ENCODE measurements around the gene ZBED1. TPM values are rescaled to one million over a fixed set of nuclear protein-coding genes. Genes with fewer than 3 reads are reported as not detected.
"Not testable (repeated sequence)": the region's sequence is repeated elsewhere in the genome, so short reads cannot be mapped to it uniquely, and the experiment has no call there.

Gene ZBED1
- total RNA-seq, 1 donor from 2014 or later: 75.3 TPM

DNA sequence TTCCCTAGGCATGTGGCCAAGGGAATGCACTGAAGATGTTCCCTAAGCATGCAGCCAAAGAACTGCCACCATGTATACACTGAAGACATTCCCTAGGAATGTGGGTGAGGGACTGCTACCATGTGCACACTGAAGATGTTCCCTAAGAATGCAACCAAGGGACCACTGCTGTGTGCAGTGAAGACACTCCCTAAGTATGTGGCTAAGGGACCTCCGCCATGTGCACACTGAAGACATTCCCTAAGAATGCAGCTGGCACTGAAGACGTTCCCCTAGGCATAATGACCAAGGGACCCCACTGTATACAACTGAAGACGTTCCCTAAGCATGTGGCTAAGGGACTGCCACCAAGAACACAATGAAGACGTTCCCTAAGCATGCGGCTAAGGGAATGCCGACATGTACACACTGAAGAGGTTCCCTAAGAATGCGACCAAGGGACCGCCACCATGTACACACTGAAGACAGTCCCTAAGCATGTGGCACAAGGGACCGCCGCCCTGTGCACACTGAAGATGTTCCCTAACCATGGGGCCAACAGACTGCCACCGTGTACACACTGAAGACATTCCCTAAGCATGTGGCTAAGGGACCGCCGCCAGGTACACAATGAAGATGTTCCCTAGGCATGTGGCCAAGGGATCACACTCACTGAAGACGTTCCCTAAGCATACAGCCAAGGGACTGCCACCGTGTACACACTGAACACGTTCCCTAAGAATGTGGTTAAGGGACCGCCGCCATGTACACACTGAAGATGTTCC lies 25.6 kb downstream of the ZBED1 start:
- DNase-seq (ENCODE audit: low read depth): no peak

DNA sequence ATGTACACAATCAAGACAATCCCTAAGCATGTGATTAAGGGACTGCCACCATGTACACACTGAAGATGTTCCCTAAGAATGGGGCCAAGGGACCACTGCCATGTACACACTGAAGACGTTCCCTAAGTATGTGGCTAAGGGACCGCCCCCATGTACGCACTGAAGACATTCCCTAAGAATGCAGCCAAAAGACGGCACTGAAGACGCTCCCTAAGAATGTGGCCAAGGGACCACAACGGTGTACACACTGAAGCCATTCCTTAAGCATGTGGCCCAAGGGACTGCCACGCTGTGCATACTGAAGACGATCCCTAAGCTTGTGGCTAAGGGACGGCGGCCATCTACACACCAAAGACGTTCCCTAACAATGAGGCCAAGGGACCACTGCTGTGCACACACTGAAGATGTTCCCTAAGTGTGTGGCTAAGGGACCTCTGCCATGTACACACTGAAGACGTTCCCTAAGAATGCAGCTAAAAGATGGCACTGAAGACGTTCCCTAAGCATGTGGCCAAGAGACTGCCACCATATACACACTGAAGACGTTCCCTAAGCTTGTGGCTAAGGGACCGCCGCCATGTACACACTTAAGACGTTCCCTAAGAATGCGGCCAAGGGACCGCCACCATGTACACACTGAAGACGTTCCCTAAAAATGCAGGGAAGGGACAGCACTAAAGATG lies 26.4 kb downstream of the ZBED1 start:
- DNase-seq (ENCODE audit: low read depth): no peak

DNA sequence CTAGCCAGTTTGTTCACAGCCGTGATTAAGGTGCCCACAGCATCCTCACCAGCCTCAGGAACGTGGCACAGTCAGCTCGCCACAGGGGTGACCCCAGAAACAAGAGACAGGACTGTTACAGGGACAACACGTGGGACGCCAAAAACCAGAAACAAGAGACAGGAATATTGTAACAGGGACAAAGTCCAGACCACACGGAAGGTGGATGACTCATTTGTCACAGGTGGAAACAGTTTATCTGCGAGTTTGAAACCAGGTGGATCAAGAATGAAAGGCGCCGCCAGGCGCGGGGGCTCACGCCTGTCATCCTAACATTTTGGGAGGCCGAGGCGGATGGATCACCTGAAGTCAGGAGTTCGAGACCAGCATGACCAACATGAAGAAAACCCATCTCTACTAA lies 27.7 kb downstream of the ZBED1 start:
- DNase-seq (ENCODE audit: low read depth): not testable (repeated sequence)

GRCh38 chrX:2471641-2472040 lies 29.1 kb downstream of the ZBED1 start:
- DNase-seq (ENCODE audit: low read depth): no peak

DNA sequence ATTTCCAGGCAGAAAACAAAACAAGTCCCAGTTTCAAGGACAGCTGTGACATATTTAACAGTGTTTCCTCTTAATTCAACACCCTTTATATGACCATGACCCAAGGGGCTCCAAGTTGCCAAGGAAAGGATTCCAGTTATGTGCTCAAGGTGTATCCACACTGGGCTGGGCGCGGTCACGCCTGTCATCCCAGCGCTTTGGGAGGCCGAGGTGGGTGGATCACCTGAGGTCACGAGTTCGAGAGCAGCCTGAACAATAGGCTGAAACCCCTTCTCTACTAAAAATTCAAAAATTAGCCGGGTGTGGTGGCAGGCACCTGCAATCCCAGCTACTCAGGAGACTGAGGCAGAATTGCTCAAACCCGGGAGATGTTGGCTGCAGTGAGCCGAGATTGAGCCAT lies 29.6 kb downstream of the ZBED1 start:
- DNase-seq (ENCODE audit: low read depth): not testable (repeated sequence)

GRCh38 chrX:2469852-2470251 lies 30.9 kb downstream of the ZBED1 start:
- not testable (repeated sequence) for DNase-seq (ENCODE audit: low read depth)

DNA sequence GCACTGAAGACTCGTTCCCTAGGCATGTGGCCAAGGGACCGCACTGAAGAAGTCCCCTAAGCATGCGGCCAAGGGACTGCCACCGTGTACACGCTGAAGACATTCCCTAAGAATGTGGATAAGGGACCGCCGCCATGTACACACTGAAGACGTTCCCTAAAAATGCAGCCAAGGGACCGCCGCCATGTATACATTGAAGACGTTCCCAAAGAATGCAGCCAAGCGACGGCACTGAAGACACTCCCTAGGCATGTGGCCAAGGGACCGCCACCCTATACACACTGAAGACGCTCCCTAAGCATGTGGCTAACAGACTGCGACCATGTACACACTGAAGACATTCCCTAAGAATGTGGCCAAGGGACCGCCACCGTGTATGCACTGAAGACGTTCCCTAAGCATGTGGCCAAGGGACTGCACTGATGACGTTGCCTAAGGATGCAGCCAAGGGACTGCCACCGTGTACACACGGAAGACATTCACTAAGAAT lies 31.5 kb downstream of the ZBED1 start:
- no peak for DNase-seq (ENCODE audit: low read depth)

DNA sequence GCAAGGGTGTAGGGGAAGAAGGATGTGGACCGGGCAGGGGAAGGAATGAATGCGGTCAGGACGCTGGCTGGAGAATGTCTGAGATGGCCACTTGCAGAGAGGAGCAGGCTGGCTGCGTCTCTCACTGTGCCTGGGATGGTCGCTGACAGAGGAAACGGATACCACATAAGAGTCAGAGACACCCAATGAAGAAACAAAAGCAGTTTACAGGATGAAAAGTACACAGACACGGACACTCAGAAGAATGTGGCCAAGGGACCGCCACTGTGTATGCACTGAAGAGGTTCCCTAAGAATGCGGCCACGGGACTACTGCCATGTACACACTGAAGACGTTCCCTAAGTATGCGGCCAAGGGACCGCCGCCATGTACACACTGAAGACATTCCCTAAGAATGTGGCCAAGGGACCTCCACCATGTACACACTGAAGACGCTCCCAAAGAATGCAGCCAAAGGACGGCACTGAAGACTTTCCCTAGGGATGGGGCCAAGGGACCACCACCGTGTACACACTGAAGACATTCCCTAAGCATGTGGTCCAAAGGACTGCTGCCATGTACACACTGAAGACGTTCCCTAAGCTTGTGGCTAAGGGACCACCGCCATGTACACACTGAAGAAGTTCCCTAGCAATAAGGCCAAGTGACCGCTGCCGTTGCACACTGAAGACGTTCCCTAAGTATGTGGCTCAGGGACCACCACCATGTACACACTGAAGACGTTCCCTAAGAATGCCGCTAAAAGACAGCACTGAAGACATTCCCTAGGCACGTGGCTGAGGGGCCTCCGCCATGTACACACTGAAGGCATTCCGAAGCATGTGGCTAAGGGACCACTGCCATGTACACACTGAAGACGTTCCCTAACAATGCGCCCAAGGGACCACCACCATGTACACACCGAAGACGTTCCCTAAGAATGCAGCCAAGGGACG lies 32.2 kb downstream of the ZBED1 start:
- DNase-seq (ENCODE audit: low read depth): no peak

DNA sequence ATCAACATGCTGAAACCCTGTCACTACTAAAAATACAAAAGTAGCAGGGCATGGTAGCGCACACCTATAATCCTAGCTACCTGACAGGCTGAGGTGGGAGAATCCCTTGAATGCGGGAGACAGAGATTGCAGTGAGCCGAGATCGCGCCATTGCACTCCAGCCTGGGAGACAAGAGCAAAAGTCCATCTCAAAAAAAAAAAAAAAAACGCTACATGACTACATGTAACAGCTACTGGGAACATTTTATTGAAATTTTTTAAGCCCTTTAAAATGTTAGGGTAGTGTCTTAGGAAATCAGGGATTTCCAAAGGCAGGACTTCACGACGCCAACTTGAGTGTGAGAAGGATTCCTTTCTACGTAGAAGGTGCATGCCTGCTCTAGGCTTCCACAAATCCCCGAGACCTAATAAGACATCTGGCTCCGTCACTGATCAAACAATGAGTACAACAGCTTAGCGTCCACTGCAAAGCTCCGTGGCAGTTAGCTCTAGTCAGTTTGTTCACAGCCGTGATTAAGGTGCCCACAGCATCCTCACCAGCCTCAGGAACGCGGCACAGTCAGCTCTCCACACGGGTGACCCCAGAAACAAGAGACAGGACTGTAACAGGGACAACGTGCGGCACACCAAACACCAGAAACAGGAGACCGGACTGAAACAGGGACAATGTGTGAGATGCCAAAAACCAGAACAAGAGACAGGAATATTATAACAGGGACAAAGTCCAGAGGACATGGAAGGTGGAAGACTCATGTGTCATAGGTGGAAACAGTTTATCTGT lies 33.7 kb downstream of the ZBED1 start:
- peak; percentile 9 for DNase-seq (ENCODE audit: low read depth)

DNA sequence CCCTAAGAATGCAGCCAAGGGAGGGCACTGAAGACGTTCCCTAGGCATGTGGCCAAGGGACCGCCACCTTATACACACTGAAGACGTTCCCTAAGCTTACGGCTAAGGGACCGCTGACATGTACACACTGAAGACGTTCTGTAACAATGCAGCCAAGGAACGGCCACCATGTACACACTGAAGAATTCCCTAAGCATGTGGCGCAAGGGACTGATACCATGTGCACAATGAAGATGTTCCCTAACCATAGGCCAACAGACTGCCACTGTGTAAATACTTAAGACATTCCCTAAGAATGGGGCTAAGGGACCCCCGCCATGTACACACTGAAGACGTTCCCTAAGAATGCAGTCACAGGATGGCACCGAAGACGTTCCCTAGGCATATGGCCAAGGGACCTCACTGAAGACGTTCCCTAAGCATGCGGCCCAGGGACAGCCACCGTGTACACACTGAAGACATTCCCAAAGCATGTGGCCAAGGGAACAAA lies 36.1 kb downstream of the ZBED1 start:
- no peak for DNase-seq (ENCODE audit: low read depth)

DNA sequence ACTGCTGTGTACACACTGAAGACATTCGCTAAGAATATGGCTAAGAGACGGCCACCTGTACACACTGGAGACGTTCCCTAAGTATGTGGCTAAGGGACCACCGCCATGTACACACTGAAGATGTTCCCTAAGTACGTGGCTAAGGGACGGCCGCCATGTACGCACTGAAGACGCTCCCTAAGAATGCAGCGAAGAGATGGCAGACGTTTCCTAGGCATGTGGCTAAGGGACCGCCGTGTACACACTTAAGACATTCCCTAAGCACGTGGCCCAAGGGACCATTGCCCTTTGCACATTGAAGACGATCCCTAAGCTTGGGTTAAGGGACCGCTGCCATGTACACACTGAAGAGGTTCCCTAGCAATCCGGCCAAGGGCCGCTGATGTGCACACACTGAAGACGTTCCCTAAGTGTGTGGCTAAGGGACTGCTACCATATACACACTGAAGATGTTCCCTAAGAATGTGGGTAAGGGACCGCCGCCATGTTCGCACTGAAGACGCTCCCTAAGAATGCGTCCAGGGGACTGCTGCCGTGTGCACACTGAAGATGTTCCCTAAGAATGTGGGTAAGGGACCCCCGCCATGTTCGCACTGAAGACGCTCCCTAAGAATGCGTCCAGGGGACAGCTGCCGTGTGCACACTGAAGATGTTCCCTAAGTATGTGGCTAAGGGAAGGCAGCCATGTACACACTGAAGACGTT lies 36.7 kb downstream of the ZBED1 start:
- DNase-seq (ENCODE audit: low read depth): no peak

DNA sequence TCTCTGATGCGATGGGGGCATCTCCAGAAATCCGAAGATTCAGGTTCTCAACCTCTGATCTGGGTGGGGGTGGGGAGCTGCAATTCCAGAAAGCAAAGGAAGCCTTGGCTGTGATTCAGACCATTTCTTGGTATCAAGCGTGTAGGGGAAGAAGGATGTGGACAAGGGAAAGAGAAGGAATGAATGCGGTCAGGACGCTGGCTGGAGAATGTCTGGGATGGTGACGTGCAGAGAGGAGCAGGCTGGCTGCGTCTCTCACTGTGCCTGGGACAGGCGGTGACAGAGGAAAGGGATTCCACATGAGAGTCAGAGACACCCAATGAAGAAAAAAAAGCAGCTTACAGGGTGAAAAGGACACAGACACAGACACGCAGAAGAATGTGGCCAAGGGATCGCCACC lies 37.3 kb downstream of the ZBED1 start:
- not testable (repeated sequence) for DNase-seq (ENCODE audit: low read depth)

DNA sequence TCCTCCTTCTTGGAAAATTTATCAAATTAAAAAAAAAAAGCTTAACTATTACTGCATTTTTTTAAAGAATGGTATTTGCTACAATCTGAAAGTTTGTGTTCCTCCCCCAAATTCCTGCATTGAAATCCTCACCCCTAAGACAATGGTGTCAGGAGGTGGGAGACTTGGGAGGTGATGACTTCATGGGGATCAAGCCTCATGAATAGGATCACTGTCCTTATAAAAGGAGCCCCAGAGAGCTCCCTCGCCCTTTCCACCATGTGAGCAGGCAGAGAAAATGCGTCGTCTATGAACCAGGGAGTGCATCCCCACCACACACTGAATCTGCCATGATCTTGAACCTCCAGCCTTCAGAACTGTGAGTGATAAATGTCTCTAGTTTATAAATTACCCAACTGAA lies 38.0 kb downstream of the ZBED1 start:
- DNase-seq (ENCODE audit: low read depth): no peak

- DNase-seq (ENCODE audit: low read depth): no peak
Measured at GRCh38 chrX:2462074-2462473, 38.7 kb downstream of the ZBED1 start.

DNA sequence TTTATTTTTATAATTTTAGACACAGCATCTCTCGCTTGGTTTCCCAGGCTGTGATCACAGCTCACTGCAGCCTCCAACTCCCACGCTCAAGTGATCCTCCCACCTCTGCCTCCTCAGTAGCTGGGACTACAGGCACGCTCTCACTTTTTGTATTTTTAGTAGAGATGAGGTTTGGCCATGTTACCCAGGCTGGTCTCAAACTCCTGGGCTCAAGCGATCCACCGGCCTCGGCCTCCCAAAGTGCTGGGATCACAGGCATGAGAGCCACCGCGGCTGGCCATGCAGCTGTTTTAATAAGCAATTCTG lies 39.1 kb downstream of the ZBED1 start:
- DNase-seq (ENCODE audit: low read depth): no peak

DNA sequence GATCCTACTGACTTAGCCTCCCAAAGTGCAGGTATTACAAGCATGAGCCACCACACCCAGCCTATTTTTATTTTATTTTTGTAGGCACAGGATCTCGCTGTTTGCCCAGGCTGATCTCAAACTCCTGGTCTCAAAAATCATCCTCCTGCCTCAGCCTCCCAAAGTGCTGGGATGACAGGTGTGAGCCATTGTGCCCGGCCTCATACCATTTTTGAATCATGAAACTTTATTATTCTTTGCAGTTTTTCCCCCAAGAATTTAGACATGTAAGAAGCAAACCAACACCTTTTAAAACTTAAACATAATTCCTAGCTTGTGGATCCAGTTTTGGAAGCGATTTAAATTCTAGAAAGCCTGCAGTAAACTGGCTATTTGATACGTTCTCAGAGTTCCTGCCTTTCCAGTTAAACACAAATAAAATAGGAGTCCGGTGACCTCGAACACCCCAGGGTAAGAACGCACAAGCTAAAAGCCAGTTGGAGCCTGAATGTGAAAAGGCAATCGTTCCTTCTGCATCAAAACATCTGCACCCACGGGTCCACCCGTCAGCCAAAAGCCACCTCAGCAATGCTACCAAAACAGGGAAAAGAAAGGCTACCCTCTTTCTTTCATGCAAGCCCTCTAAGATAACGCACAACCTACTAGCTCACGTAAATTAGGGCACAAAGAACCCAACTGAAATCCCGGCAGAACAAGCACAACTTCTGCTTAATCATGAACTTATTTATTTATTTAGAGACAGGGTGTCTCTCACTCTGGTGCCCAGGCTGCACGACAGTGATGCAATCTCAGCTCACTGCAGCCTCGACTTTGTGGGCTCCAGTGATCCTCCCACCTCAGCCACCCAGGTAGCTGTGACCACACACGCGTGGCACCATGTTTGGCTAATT lies 39.7 kb downstream of the ZBED1 start:
- DNase-seq (ENCODE audit: low read depth): not testable (repeated sequence)

GRCh38 chrX:2460048-2460447 lies 40.7 kb downstream of the ZBED1 start:
- not testable (repeated sequence) for DNase-seq (ENCODE audit: low read depth)

GRCh38 chrX:2458309-2458708 lies 42.5 kb downstream of the ZBED1 start:
- no peak for DNase-seq (ENCODE audit: low read depth)

- DNase-seq (ENCODE audit: low read depth): no peak
Measured at GRCh38 chrX:2457289-2458133, 43.3 kb downstream of the ZBED1 start.

Measured in renal cortical epithelial cell (primary cell).